ENCODE measurements around the gene FAM200C.

The FAM200C gene

GRCh38 chr5:160399402-160400353 lies at the start of gene FAM200C:
TSS of gene FAM200C (minus strand) at chr5:160400054. CDS start at chr5:160395490, 4,564 bp downstream.
- TF ChIP-seq, protein P1, sequence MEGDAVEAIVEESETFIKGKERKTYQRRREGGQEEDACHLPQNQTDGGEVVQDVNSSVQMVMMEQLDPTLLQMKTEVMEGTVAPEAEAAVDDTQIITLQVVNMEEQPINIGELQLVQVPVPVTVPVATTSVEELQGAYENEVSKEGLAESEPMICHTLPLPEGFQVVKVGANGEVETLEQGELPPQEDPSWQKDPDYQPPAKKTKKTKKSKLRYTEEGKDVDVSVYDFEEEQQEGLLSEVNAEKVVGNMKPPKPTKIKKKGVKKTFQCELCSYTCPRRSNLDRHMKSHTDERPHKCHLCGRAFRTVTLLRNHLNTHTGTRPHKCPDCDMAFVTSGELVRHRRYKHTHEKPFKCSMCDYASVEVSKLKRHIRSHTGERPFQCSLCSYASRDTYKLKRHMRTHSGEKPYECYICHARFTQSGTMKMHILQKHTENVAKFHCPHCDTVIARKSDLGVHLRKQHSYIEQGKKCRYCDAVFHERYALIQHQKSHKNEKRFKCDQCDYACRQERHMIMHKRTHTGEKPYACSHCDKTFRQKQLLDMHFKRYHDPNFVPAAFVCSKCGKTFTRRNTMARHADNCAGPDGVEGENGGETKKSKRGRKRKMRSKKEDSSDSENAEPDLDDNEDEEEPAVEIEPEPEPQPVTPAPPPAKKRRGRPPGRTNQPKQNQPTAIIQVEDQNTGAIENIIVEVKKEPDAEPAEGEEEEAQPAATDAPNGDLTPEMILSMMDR (IDR thresholded peaks at IDR 0.05; ENCODE audit: extremely low read depth, missing control alignments): no peak
- DNase-seq (ENCODE audit: low spot score): peak; percentile 89

DNA sequence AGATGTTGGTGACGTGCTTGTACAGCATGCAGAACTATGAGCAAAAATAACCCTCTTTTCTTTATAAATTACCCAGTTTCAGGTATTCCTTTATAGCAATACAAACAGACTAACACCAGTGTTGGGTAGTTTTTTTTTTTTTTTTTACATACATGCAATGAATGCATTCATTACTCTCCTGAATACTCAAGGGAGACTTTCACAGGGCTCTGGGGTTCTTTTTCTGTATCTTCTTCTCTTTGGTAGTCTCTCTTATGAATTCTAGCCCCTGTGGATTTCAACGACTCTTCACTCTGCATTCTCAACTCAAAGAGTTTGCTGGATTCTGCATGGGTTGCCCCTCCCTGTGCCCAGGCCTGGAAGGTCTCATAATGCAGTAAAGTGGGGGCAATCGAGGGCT lies 49.6 kb upstream of the FAM200C start:
- DNase-seq (ENCODE audit: low spot score): no peak

GRCh38 chr5:160448886-160449285 lies 49.0 kb upstream of the FAM200C start:
- TF ChIP-seq, protein P1 (IDR thresholded peaks at IDR 0.05; ENCODE audit: extremely low read depth, missing control alignments): no peak
- DNase-seq (ENCODE audit: low spot score): no peak

More for the DNA sequence above, 49.6 kb upstream of the FAM200C start:
- TF ChIP-seq, protein P1 (IDR thresholded peaks at IDR 0.05; ENCODE audit: extremely low read depth, missing control alignments): no peak

DNA sequence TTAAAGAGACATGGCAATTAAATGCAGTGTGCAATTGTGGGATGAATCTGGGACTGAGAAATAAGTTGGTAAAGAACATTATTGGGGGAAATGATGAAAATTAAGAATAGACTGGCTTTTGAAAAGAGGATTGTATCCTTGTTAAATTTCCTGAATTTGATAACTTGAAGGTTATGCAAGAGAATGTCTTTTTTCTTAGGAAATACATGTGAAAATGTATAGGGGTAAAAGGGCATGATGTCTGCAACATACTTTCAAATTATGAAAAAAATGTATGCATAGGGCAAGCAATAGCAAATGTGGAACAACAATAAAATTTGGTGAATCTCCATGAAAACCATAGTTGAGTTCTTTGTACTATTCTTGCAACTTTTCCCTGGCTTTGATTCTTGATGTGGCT lies 45.9 kb upstream of the FAM200C start:
- TF ChIP-seq, protein P1 (IDR thresholded peaks at IDR 0.05; ENCODE audit: extremely low read depth, missing control alignments): no peak
- no peak for DNase-seq (ENCODE audit: low spot score)

- no peak for DNase-seq (ENCODE audit: low spot score)
- TF ChIP-seq, protein P1 (IDR thresholded peaks at IDR 0.05; ENCODE audit: extremely low read depth, missing control alignments): no peak
Measured at GRCh38 chr5:160445132-160445531, 45.3 kb upstream of the FAM200C start.

DNA sequence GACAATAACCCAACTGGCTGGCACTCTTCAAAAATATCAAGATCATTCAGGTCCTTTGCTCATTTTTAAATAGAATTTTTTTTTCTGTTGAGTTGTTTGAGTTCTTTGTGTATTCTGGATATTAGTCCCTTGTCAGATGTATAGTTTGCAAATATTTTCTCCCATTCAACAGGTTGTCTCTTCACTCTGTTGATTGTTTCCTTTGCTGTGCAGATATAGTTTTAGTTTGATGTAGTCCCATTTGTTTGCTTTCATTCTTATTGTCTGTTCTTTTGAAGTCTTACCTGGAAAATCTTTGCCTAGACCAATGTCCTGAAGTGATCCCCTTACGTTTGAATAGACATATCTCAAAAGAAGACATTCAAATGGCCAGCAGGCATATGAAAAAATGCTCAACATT lies 44.6 kb upstream of the FAM200C start:
- DNase-seq (ENCODE audit: low spot score): no peak
- TF ChIP-seq, protein P1 (IDR thresholded peaks at IDR 0.05; ENCODE audit: extremely low read depth, missing control alignments): no peak

DNA sequence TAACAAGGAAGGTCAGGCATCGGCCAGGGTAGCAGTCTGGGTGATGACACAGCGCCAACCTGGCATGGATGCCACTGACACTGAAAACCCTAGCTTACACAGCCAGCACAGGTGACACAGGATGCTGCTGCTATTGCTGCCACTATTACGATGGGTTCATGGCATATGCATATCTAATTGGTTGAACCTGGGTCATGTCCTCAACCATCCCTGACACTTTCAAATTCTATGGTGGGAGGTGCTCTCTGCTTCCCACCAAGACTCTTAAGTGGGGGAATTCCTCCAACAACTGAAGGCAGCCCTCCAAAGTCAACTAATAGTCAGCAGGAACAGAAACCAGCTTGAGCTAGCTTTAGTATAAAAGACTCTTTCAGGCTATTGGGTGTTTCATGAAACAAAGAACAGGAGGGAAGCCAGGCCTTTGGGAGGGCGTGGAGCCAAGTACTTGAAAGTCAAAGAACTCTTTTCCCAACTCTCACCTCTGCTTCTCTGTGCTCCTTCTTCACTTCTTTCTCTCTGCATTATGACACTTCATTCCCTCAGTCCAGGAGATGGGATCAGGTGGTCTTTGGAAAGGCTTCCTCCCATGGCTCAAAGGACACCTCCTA lies 43.1 kb upstream of the FAM200C start:
- TF ChIP-seq, protein P1 (IDR thresholded peaks at IDR 0.05; ENCODE audit: extremely low read depth, missing control alignments): no peak
- no peak for DNase-seq (ENCODE audit: low spot score)

All from GM20000 (cell line).